Nephron (organoid): ENCODE data around the gene NID2.
A peak's percentile ranks its signal among the peaks of the same experiment; 100 is the strongest.

ENCODE experiments used
- H3K27ac Mint-ChIP-seq, 3 experiments: 2 replicates each; pipeline ENCODE4 v1.8.0; 2020; ENCODE audit warnings: mixed read lengths in 3 of 3, mild to moderate bottlenecking in 2 of 3, moderate library complexity in 1 of 3
- H3K27me3 Mint-ChIP-seq: 2 replicates; pipeline ENCODE4 v1.8.0; 2021; ENCODE audit warnings: low read depth, mild to moderate bottlenecking, moderate library complexity, mixed read lengths
- H3K36me3 Mint-ChIP-seq: 2 replicates; pipeline ENCODE4 v1.8.0; 2020; ENCODE audit warnings: low read depth, mixed read lengths
- H3K4me1 Mint-ChIP-seq: 2 replicates; pipeline ENCODE4 v1.8.0; 2020; ENCODE audit warnings: mixed read lengths
- H3K4me3 Mint-ChIP-seq, 3 experiments: 2 replicates each; pipeline ENCODE4 v1.8.0; 2020; ENCODE audit warnings: mild to moderate bottlenecking in 3 of 3, mixed read lengths in 3 of 3, moderate library complexity in 2 of 3
- H3K9me3 Mint-ChIP-seq: 2 replicates; pipeline ENCODE4 v1.8.0; 2020; ENCODE audit warnings: mixed read lengths
- TF ChIP-seq, protein P1 (sequence below), 3 experiments: fragments of 200-600 bp; sonication (generic); IDR thresholded peaks; one replicate each; pipeline ENCODE4 v1.5.0; 2021; ENCODE audit warnings: antibody characterized with exemption in 3 of 3; ENCODE audit not compliant: unreplicated experiment in 3 of 3

NID2 gene

DNA sequence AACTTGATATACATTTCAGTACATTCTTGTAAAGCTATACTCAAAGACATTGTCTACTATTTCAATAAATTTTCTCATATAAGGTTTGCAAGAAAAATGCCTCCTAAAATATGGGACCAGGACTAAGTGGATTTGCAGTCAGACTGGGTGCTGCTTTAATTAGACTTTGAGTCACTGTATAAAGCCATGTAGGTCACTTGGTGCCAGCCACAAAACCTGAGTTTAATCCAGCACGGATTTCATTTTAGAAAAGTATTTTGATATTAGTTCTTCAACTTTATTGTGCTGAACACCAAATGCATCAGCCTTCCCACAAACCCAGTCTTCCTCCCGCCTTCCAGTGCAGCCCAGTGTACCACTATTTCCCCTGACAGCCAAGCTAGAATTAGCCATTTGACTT, 9.9 kb upstream of the NID2 start:
- TF ChIP-seq, protein P1, sequence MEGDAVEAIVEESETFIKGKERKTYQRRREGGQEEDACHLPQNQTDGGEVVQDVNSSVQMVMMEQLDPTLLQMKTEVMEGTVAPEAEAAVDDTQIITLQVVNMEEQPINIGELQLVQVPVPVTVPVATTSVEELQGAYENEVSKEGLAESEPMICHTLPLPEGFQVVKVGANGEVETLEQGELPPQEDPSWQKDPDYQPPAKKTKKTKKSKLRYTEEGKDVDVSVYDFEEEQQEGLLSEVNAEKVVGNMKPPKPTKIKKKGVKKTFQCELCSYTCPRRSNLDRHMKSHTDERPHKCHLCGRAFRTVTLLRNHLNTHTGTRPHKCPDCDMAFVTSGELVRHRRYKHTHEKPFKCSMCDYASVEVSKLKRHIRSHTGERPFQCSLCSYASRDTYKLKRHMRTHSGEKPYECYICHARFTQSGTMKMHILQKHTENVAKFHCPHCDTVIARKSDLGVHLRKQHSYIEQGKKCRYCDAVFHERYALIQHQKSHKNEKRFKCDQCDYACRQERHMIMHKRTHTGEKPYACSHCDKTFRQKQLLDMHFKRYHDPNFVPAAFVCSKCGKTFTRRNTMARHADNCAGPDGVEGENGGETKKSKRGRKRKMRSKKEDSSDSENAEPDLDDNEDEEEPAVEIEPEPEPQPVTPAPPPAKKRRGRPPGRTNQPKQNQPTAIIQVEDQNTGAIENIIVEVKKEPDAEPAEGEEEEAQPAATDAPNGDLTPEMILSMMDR (IDR thresholded peaks at IDR 0.05; ENCODE audit: unreplicated experiment in 3 of 3) = no peak
- Mint-ChIP-seq H3K4me3 (no peak overlapping the region), H3K27me3 (no peaks in the 10 kb centered on the region), H3K27ac (peak overlapping the region in 1 of 3 experiments; percentile 4), H3K9me3 (no peaks in the 10 kb centered on the region), H3K4me1 (peaks cover 36% of the 10 kb centered on the region), H3K36me3 (no peaks in the 10 kb centered on the region)

DNA sequence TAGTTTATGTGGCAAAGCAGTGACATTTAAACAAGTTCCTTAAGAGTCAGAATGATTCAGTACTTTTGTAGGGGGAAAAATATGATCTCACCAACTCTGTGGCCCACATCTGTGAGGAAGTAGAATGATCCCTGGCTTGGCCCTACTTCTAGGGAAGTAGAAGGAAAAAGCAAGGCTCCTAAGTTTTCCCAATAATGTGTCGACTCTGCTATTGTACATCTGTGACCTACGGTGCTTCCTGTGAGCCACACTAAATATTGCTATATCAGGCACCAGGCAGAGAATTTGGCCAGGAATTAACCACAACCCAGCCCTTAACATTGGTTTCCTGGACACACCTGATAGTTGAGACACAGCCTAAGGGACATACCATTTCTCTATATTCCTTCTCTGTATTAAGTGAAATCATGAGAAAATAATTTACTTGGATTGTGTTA, 9.3 kb upstream of the NID2 start:
- H3K4me3 Mint-ChIP-seq = no peak overlapping the region
- H3K27ac Mint-ChIP-seq = no peak overlapping the region
- H3K27me3 Mint-ChIP-seq = no peaks in the 10 kb centered on the region
- TF ChIP-seq, protein P1 (IDR thresholded peaks at IDR 0.05; ENCODE audit: unreplicated experiment in 3 of 3) = no peak
- no peaks in the 10 kb centered on the region for H3K36me3 Mint-ChIP-seq
- no peaks in the 10 kb centered on the region for H3K9me3 Mint-ChIP-seq
- peaks cover 36% of the 10 kb centered on the region for H3K4me1 Mint-ChIP-seq

DNA sequence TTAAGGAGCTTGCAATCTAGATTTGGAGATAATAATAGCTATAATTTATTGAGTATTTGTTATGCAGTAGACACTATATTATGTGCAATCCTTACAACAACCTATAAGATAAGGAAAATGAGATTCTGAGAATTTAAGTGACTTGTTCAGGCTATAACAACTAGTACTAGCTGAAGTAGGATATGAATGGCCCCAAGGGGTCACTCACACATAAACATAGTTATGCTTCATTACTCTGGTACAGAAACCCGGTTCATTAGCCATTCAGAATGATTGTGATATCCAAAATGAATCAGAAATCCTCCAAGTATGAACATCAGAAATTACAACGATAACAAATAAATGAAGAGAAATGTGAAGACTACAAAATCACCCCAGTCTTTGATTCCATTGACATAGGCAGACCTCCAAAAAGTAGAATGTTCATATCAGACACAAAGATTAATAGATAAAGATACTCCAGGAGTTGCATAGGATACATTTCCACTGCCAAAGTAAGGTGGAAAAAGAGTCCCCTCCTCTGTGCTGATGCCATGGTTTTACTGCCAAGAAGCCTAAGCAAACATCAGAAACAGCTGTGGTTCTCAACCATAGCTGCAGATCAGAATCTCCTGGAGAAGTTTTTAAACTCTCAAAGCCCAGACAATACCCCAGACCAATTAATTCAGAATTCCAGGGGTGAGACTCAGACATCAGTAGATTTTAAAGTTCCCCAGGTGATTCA, 8.6 kb upstream of the NID2 start:
- H3K36me3 Mint-ChIP-seq = no peaks in the 10 kb centered on the region
- H3K9me3 Mint-ChIP-seq = no peaks in the 10 kb centered on the region
- TF ChIP-seq, protein P1 (IDR thresholded peaks at IDR 0.05; ENCODE audit: unreplicated experiment in 3 of 3) = no peak
- peak overlapping the region in 1 of 3 experiments; percentile 48 for H3K27ac Mint-ChIP-seq
- H3K27me3 Mint-ChIP-seq = peaks cover 3% of the 10 kb centered on the region
- peaks cover 41% of the 10 kb centered on the region for H3K4me1 Mint-ChIP-seq
- H3K4me3 Mint-ChIP-seq = no peak overlapping the region

DNA sequence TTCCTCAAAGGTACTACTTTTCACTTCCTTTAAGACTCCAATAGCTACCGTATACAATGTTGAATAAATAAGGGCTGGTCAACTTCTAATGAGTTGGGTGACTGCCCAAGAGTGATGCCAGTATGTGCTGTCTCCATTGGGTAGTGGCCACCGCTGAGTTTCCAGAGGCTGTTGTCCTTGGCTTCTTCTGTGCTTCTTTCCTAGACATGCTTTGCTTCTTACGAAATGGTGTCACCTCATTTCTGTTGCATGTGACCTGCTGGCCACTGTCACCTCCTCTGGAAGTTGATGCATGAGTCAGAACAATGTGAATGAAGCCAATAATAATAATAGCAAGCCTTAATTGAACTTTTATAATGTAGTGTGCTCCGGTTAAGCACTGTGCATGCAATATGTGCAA, 7.5 kb upstream of the NID2 start:
- no peak overlapping the region for H3K27ac Mint-ChIP-seq
- TF ChIP-seq, protein P1 (IDR thresholded peaks at IDR 0.05; ENCODE audit: unreplicated experiment in 3 of 3) = no peak
- no peaks in the 10 kb centered on the region for H3K9me3 Mint-ChIP-seq
- H3K36me3 Mint-ChIP-seq = no peaks in the 10 kb centered on the region
- peaks cover 43% of the 10 kb centered on the region for H3K4me1 Mint-ChIP-seq
- H3K27me3 Mint-ChIP-seq = peaks cover 10% of the 10 kb centered on the region
- H3K4me3 Mint-ChIP-seq = no peak overlapping the region

DNA sequence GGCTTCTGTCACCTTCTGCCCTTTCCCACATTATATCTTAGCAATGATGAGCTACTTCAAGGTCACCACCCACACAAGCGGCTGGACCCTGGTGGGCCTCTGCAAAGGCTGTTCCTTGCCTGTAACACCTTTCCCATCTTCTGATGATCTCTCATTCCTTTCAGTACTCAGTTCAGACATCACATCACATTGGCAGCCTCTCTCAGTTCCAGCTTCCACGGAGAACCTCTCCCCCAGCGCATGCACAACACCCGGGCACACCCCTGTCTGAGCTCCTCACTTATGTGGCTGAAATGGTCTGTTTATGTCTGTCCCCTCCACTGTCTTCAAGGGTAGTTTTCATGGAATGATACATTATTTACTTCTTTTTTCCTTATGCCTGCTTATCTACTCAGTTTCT, 6.5 kb upstream of the NID2 start:
- H3K27ac Mint-ChIP-seq = no peak overlapping the region
- no peak overlapping the region for H3K4me3 Mint-ChIP-seq
- H3K27me3 Mint-ChIP-seq = peaks cover 12% of the 10 kb centered on the region
- H3K9me3 Mint-ChIP-seq = no peaks in the 10 kb centered on the region
- H3K4me1 Mint-ChIP-seq = peaks cover 38% of the 10 kb centered on the region
- TF ChIP-seq, protein P1 (IDR thresholded peaks at IDR 0.05; ENCODE audit: unreplicated experiment in 3 of 3) = no peak
- no peaks in the 10 kb centered on the region for H3K36me3 Mint-ChIP-seq

DNA sequence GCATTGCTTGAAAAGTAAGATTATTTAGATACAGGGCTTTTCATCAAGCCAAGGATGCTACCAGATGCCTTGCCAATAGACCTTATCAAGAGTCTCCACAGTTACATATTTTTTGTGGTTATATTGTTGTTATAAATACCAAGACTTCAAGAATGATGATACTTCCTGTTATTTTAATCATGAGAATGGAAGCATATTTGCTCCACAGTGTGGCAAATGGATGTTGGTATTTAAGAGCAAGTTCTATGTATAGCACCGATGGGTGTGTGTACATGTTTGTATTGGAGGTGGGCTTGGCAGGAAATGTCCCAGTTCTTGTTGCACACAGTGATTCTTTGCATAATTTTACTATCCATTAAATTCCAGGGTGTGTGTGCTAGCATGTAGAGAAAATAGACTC, 4.4 kb upstream of the NID2 start:
- peak overlapping the region in 1 of 3 experiments; percentile 49 for H3K27ac Mint-ChIP-seq
- H3K9me3 Mint-ChIP-seq = no peaks in the 10 kb centered on the region
- peaks cover 16% of the 10 kb centered on the region for H3K27me3 Mint-ChIP-seq
- H3K4me3 Mint-ChIP-seq = no peak overlapping the region
- peaks cover 29% of the 10 kb centered on the region for H3K4me1 Mint-ChIP-seq
- H3K36me3 Mint-ChIP-seq = no peaks in the 10 kb centered on the region
- TF ChIP-seq, protein P1 (IDR thresholded peaks at IDR 0.05; ENCODE audit: unreplicated experiment in 3 of 3) = no peak
